ENCODE results near the gene WDR53. TPM values are rescaled to one million over a fixed set of nuclear protein-coding genes. Genes with fewer than 3 reads are reported as not detected.
"Not testable (repeated sequence)": the region's sequence is repeated elsewhere in the genome, so short reads cannot be mapped to it uniquely, and the experiment has no call there.

The WDR53 gene
- total RNA-seq, 2 experiments from 2014 or later: 16.2 to 17.2 TPM

DNA sequence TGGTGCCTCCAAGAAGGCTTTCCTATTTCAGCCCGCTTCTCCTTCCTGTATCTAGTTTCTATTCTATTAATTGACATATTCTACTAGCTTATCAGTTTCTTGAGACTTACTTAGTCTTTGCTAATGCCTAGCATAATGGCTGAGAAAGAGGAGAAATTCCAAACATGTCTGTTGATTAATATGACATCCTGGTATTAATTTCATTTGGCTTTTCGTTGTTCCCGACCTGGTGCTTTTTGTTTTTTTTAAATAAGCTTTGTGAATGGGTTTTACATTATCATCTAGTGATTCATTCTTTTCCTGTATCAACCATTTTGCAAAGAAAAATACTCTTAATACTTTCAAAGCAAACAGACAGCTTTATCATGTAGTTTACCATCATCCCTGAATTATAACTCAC is 13.1 kb downstream of the WDR53 start:
- Mint-ChIP-seq H3K36me3 (ENCODE audit: low read depth) (peaks cover 5% of the 10 kb centered on the region), H3K27ac (no peak overlapping the region), H3K9me3 (peaks cover 3% of the 10 kb centered on the region), H3K4me1 (ENCODE audit: low read depth) (peaks cover 9% of the 10 kb centered on the region), H3K4me3 (no peak overlapping the region), H3K27me3 (no peaks in the 10 kb centered on the region)
- ATAC-seq (no peak), DNase-seq (no peak)
- TF ChIP-seq, protein P1, sequence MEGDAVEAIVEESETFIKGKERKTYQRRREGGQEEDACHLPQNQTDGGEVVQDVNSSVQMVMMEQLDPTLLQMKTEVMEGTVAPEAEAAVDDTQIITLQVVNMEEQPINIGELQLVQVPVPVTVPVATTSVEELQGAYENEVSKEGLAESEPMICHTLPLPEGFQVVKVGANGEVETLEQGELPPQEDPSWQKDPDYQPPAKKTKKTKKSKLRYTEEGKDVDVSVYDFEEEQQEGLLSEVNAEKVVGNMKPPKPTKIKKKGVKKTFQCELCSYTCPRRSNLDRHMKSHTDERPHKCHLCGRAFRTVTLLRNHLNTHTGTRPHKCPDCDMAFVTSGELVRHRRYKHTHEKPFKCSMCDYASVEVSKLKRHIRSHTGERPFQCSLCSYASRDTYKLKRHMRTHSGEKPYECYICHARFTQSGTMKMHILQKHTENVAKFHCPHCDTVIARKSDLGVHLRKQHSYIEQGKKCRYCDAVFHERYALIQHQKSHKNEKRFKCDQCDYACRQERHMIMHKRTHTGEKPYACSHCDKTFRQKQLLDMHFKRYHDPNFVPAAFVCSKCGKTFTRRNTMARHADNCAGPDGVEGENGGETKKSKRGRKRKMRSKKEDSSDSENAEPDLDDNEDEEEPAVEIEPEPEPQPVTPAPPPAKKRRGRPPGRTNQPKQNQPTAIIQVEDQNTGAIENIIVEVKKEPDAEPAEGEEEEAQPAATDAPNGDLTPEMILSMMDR (IDR thresholded peaks at IDR 0.05): no peak
- ChIA-PET CTCF (interaction anchor here (0.6 to 3.1 kb wide), 7 partner anchors 8 to 54 kb away, joined by 3 to 26 read pairs (median 6); partner anchors contain the start of genes FBXO45 and WDR53), POLR2A (interaction anchor here (5.2 kb wide), 1 partner anchor 13 kb away, joined by 25 read pairs; the partner anchor contains the start of genes FBXO45 and WDR53)
- intact Hi-C loops (cut with micrococcal nuclease): no loop called here

GRCh38 chr3:196554205-196554604 is 14.1 kb downstream of the WDR53 start:
- POLR2A ChIA-PET: interaction anchor here (0.6 to 5.2 kb wide), 2 partner anchors 14 to 210 kb away, joined by 3 to 25 read pairs; partner anchors contain the start of genes FBXO45 and WDR53
- Mint-ChIP-seq H3K27me3 (no peaks in the 10 kb centered on the region), H3K4me3 (no peak overlapping the region), H3K27ac (no peak overlapping the region), H3K9me3 (peaks cover 11% of the 10 kb centered on the region), H3K36me3 (ENCODE audit: low read depth) (peaks cover 6% of the 10 kb centered on the region), H3K4me1 (ENCODE audit: low read depth) (peaks cover 4% of the 10 kb centered on the region)
- intact Hi-C loops (cut with micrococcal nuclease): no loop called here
- CTCF ChIA-PET: interaction anchor here (0.9 to 3.1 kb wide), 6 partner anchors 9 to 56 kb away, joined by 3 to 26 read pairs (median 3); no protein-coding TSS in a partner anchor
- ATAC-seq: no peak
- DNase-seq: no peak
- TF ChIP-seq, protein P1 (IDR thresholded peaks at IDR 0.05): no peak

DNA sequence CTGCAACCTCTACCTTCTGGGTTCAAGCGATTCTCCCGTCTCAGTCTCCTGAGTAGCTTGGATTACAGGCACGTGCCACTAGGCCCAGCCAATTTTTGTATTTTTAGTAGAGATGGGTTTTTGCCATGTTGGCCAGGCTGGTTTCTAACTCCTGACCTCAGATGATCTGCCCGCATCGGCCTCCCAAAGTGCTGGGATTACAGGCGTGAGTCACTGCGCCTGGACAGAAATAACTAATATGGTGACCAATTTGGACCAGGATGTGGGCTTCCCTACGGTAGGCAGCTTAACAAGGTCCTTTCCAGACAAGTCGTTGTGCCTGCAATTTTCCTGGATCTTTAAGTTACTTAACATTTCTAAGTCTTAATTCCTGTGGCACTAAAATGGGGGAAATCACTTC is 14.8 kb downstream of the WDR53 start:
- CTCF ChIA-PET: interaction anchor here (0.9 to 2.8 kb wide), 4 partner anchors 10 to 25 kb away, joined by 3 to 26 read pairs (median 3); no protein-coding TSS in a partner anchor
- H3K27me3 Mint-ChIP-seq: no peaks in the 10 kb centered on the region
- no peak for ATAC-seq

GRCh38 chr3:196552253-196552652 is 16.1 kb downstream of the WDR53 start:
- Mint-ChIP-seq H3K4me1 (ENCODE audit: low read depth) (peaks cover 4% of the 10 kb centered on the region), H3K27ac (no peak overlapping the region), H3K36me3 (ENCODE audit: low read depth) (peaks cover 9% of the 10 kb centered on the region), H3K27me3 (no peaks in the 10 kb centered on the region), H3K9me3 (peaks cover 17% of the 10 kb centered on the region), H3K4me3 (no peak overlapping the region)
- ChIA-PET POLR2A (interaction anchor here (5.2 kb wide), 1 partner anchor 16 kb away, joined by 25 read pairs; the partner anchor contains the start of genes FBXO45 and WDR53), CTCF (no interaction called here)
- DNase-seq (no peak), ATAC-seq (no peak)
- intact Hi-C loops (cut with micrococcal nuclease): no loop called here
- TF ChIP-seq, protein P1 (IDR thresholded peaks at IDR 0.05): no peak

More for the DNA sequence above, 14.8 kb downstream of the WDR53 start:
- Mint-ChIP-seq H3K27ac (no peak overlapping the region), H3K9me3 (peaks cover 13% of the 10 kb centered on the region), H3K4me1 (ENCODE audit: low read depth) (peaks cover 4% of the 10 kb centered on the region), H3K36me3 (ENCODE audit: low read depth) (peaks cover 6% of the 10 kb centered on the region), H3K4me3 (no peak overlapping the region)
- TF ChIP-seq, protein P1 (IDR thresholded peaks at IDR 0.05): no peak
- intact Hi-C loops (cut with micrococcal nuclease): no loop called here
- POLR2A ChIA-PET: interaction anchor here (0.6 to 5.2 kb wide), 2 partner anchors 15 to 209 kb away, joined by 3 to 25 read pairs; partner anchors contain the start of genes FBXO45 and WDR53
- no peak for DNase-seq

DNA sequence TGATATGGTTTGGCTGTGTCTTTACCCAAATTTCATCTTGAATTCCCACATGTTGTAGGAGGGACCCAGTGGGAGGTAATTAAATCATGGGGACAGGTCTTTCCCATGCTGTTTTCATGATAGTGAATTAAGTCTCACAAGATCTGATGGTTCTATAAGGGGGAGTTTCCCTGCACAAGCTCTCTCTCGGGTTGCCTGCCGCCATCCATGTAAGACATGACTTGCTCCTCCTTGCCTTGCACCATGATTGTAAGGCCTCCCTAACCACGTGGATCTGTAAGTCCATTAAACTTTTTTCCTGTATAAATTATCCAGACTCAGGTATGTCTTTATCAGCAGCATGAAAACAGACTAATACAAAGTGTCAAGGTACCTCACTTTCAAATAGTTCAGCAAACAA is 18.2 kb downstream of the WDR53 start:
- H3K9me3 Mint-ChIP-seq: peaks cover 17% of the 10 kb centered on the region
- intact Hi-C loops (cut with micrococcal nuclease); ATAC-seq; H3K27me3 Mint-ChIP-seq; POLR2A ChIA-PET; H3K36me3 Mint-ChIP-seq (ENCODE audit: low read depth); H3K4me1 Mint-ChIP-seq (ENCODE audit: low read depth); H3K4me3 Mint-ChIP-seq; H3K27ac Mint-ChIP-seq; DNase-seq: not testable (repeated sequence)
- CTCF ChIA-PET: interaction anchor here (1.0 kb wide), 1 partner anchor 48 kb away, joined by 3 read pairs; no protein-coding TSS in a partner anchor

GRCh38 chr3:196549312-196549711 is 19.0 kb downstream of the WDR53 start:
- intact Hi-C loops (cut with micrococcal nuclease); H3K4me3 Mint-ChIP-seq; H3K27me3 Mint-ChIP-seq; DNase-seq; H3K36me3 Mint-ChIP-seq (ENCODE audit: low read depth); CTCF ChIA-PET; POLR2A ChIA-PET; H3K4me1 Mint-ChIP-seq (ENCODE audit: low read depth); ATAC-seq; H3K27ac Mint-ChIP-seq: not testable (repeated sequence)
- peaks cover 17% of the 10 kb centered on the region for H3K9me3 Mint-ChIP-seq
